GM12872 (cell line): ENCODE measurements around the gene USH2A.

Source experiments
- CTCF ChIP-seq: IDR thresholded peaks from 3 replicates; pipeline ENCODE4 v1.5.1; 2011; ENCODE audit warnings: low read depth, mild to moderate bottlenecking, low read length, moderate library complexity; ENCODE audit not compliant: insufficient read depth

USH2A gene

GRCh38 chr1:215772151-215772550, 651.1 kb downstream of the USH2A start:
- no peak for TF ChIP-seq CTCF

- no peak for TF ChIP-seq CTCF
Measured at GRCh38 chr1:215768303-215768702, 654.9 kb downstream of the USH2A start.

GRCh38 chr1:215767761-215768160, 655.5 kb downstream of the USH2A start:
- TF ChIP-seq CTCF: no peak

- TF ChIP-seq CTCF: no peak
Measured at GRCh38 chr1:215766521-215766920, 656.7 kb downstream of the USH2A start.

- TF ChIP-seq CTCF: no peak
Measured at GRCh38 chr1:215765833-215766232, 657.4 kb downstream of the USH2A start.

- no peak for TF ChIP-seq CTCF
Measured at GRCh38 chr1:215761446-215761845, 661.8 kb downstream of the USH2A start.

GRCh38 chr1:215754112-215754511, 669.1 kb downstream of the USH2A start:
- no peak for TF ChIP-seq CTCF

- no peak for TF ChIP-seq CTCF
Measured at GRCh38 chr1:215749414-215749813, 673.8 kb downstream of the USH2A start.
